ENCODE measurements around the gene UBE2D2. TPM values are rescaled to one million over a fixed set of nuclear protein-coding genes. Genes with fewer than 3 reads are reported as not detected.

UBE2D2 gene
- total and polyA plus RNA-seq, 2 experiments from 2014 or later = 88.8 to 129 TPM

DNA sequence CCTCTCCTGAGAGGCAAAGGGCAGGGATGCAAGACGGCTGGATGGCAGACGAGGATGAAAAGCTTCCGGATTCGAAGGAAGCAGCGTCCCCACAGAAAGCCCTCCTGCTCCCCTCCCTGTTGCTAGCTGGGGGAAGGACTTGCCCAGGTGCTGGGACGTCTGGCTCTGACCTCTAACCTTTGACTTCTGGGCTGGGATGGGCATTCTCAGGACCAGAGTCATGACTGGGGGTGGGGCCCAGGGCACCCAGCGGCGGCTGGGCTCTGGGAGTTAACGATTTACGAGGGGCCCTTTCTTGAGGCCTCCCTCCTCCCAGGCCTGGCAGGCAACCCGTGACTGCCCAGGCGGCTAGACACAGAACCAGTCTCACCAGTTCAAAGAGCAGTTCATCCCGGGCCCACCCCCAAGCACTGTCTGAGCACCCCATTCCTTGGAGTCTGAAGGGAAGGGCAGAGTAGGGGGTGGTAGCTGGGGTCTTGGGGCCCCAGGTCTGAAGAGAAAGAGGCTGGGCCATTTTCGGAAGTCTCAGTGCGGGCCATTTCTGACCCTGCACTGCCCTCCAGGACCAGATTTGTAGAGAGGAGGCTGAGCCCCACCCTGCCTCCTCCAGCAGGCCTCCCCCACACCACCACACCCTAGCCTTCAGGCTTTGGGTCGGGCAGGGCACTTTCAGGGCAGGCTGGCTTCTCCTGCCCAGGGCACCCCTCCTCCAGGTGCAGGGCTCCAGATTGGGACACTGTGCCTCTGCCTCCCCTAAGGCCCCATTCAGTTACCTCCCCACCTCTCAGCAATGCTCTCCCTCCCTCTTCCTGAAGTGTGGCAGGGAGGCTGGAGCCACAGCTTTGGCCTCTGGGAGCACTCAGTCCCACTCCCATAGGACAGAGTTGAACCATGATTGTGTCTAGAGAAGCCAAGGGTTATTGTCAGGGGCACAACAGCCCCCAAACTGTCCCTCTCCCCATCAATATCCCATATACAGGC lies 82.0 kb downstream of the UBE2D2 start:
- no peak overlapping the region for H2AFZ ChIP-seq
- no peak for TF ChIP-seq EZH2phosphoT487 (IDR thresholded peaks at IDR 0.05; ENCODE audit: insufficient read depth, low read depth)
- no peak for TF ChIP-seq EZH2 (IDR thresholded peaks at IDR 0.05; ENCODE audit: insufficient read depth, poor library complexity, severe bottlenecking)
- H3K9me3 ChIP-seq (ENCODE audit: low read depth) = no peaks in the 10 kb centered on the region
- H3K9me2 ChIP-seq (ENCODE audit: insufficient read depth) = no peaks in the 10 kb centered on the region
- H3K27me3 ChIP-seq (replicated peaks; ENCODE audit: insufficient read depth) = no peaks in the 10 kb centered on the region
- H3K4me1 ChIP-seq (ENCODE audit: insufficient read depth) = peaks cover 19% of the 10 kb centered on the region
- H3K36me3 ChIP-seq (ENCODE audit: low read depth) = no peaks in the 10 kb centered on the region
- H3K79me2 ChIP-seq (ENCODE audit: insufficient read depth) = peaks cover 9% of the 10 kb centered on the region
- H3K4me3 ChIP-seq = no peak overlapping the region
- H3K4me2 ChIP-seq (ENCODE audit: unreplicated experiment) = no peak overlapping the region
- H3K9ac ChIP-seq = no peak overlapping the region
- 83 to 84% methylated on average over 14 to 15 of the region's 16 CpGs for WGBS, 2 experiments (ENCODE audit: low coverage in 1 of 2, low lambda C conversion rate in 2 of 2, missing lambda C conversion rate in 2 of 2)
- H3K27ac ChIP-seq = no peak overlapping the region
- H4K20me1 ChIP-seq (ENCODE audit: insufficient read depth) = no peaks in the 10 kb centered on the region
- no peaks in the 10 kb centered on the region for H3F3A ChIP-seq (ENCODE audit: insufficient read depth)
- in situ Hi-C loops (cut with MboI) = no loop called here
- no peak for DNase-seq

DNA sequence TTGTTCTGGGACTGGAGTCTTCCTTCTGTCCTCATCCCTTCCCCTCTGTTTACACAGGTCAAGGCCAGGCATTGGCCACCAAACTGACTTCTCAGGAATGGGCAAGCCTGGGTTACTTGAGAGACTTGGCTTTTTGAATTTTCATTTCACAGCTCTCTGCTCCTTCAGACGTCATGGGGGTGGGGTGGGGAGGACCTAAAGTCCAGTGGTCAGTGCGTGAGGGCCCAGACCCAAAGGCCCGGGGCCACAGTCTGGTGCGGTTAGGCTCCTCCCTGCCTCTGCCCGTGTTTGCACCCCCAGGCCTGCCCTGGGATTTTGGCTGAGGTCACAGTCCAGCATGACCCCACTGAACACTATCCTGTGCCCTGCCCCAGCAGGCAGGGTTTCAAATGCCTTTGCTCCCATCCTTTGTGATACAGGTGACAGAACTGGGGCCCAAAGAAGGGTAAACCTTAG lies 82.9 kb downstream of the UBE2D2 start:
- no peak for DNase-seq
- H3F3A ChIP-seq (ENCODE audit: insufficient read depth) = no peaks in the 10 kb centered on the region
- no peak overlapping the region for H3K27ac ChIP-seq
- no peak overlapping the region for H3K9ac ChIP-seq
- H3K9me3 ChIP-seq (ENCODE audit: low read depth) = no peaks in the 10 kb centered on the region
- H4K20me1 ChIP-seq (ENCODE audit: insufficient read depth) = no peaks in the 10 kb centered on the region
- TF ChIP-seq EZH2 (IDR thresholded peaks at IDR 0.05; ENCODE audit: insufficient read depth, poor library complexity, severe bottlenecking) (no peak), EZH2phosphoT487 (IDR thresholded peaks at IDR 0.05; ENCODE audit: insufficient read depth, low read depth) (no peak)
- H3K4me3 ChIP-seq = no peak overlapping the region
- 89 to 95% methylated on average over 5 of the region's 5 CpGs for WGBS, 2 experiments (ENCODE audit: low coverage in 1 of 2, low lambda C conversion rate in 2 of 2, missing lambda C conversion rate in 2 of 2)
- no peaks in the 10 kb centered on the region for H3K36me3 ChIP-seq (ENCODE audit: low read depth)
- no peak overlapping the region for H3K4me2 ChIP-seq (ENCODE audit: unreplicated experiment)
- H3K79me2 ChIP-seq (ENCODE audit: insufficient read depth) = peaks cover 13% of the 10 kb centered on the region
- H3K27me3 ChIP-seq (replicated peaks; ENCODE audit: insufficient read depth) = no peaks in the 10 kb centered on the region
- in situ Hi-C loops (cut with MboI) = no loop called here
- no peak overlapping the region for H2AFZ ChIP-seq
- peaks cover 11% of the 10 kb centered on the region; the same call in 1 of the 2 replicates for H3K4me1 ChIP-seq (ENCODE audit: insufficient read depth)
- no peaks in the 10 kb centered on the region for H3K9me2 ChIP-seq (ENCODE audit: insufficient read depth)

DNA sequence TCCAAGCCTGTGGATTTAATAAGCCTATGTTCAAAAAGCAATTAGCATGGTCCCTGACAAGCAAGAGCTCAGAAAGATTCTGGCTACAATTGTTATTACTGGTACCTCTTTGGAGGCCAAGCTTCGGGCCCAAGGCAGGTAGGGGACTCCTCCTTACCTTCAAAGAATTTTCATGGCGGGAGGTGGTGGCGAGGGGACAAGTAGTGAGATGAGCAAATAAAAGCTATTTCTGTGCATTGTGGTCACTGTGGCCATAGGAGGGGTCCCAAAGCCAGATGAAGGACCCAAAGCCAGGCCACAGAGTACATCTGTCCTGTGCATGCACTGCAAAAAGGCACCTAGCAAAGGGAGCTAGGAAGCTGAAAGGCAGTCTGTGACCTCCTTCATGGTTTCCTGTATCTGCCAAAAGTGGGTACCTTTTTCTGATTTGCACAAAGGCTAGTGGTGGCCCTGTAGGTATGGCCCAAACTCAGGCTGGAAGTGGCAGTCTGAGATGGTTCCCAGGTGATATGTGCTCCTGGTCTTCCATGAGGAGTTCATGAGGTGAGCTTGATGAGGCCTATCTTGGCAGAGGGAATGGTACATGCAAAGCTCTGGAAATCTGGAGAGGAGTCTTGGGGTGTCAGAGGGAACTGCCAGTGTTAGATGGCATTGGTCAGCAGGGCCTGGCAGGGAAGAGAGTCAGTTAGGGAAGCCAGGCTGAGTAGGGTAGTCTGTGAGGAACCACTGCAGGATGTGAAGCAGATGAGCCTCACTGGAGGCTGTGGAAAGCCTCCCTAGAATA lies 83.7 kb downstream of the UBE2D2 start:
- in situ Hi-C loops (cut with MboI) = no loop called here
- Histone ChIP-seq H3K9ac (no peak overlapping the region), H3F3A (ENCODE audit: insufficient read depth) (no peaks in the 10 kb centered on the region), H3K36me3 (ENCODE audit: low read depth) (no peaks in the 10 kb centered on the region), H3K9me3 (ENCODE audit: low read depth) (no peaks in the 10 kb centered on the region), H2AFZ (no peak overlapping the region), H3K27me3 (replicated peaks; ENCODE audit: insufficient read depth) (no peaks in the 10 kb centered on the region), H3K4me3 (no peak overlapping the region), H3K79me2 (ENCODE audit: insufficient read depth) (peaks cover 21% of the 10 kb centered on the region), H3K4me2 (ENCODE audit: unreplicated experiment) (no peak overlapping the region), H4K20me1 (ENCODE audit: insufficient read depth) (no peaks in the 10 kb centered on the region), H3K4me1 (ENCODE audit: insufficient read depth) (0 out of 2 replicates have a peak, but pooled peaks cover 7% of the 10 kb centered on the region), H3K27ac (no peak overlapping the region), H3K9me2 (ENCODE audit: insufficient read depth) (no peaks in the 10 kb centered on the region)
- DNase-seq = no peak
- no peak for TF ChIP-seq EZH2phosphoT487 (IDR thresholded peaks at IDR 0.05; ENCODE audit: insufficient read depth, low read depth)
- no peak for TF ChIP-seq EZH2 (IDR thresholded peaks at IDR 0.05; ENCODE audit: insufficient read depth, poor library complexity, severe bottlenecking)
- 94 to 97% methylated on average over 3 of the region's 3 CpGs for WGBS, 2 experiments (ENCODE audit: low coverage in 1 of 2, low lambda C conversion rate in 2 of 2, missing lambda C conversion rate in 2 of 2)

DNA sequence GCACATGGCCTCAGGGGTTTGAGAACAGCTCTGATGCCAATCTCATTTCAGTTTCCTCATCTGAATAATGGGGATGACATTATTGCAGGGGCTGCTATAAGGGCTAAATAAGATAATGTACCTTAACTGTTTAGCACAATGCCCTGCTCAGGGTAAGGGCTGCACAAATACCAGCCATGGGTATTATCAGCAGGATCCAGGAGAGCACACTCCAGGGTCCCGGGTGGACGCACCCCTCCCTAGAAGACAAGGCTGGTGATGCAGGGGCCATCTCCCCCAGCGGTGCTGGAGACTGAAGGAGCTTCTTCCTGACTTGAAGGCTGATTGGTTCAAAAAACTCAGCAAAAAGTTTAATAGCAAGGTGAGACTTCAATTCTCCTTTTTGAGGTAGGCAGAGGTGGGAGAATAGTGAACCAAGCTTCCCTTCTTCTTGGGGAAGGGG lies 84.3 kb downstream of the UBE2D2 start:
- peaks cover 27% of the 10 kb centered on the region for H3K79me2 ChIP-seq (ENCODE audit: insufficient read depth)
- peaks cover under 1% of the 10 kb centered on the region; the same call in 1 of the 2 replicates for H3F3A ChIP-seq (ENCODE audit: insufficient read depth)
- no peak overlapping the region for H3K4me2 ChIP-seq (ENCODE audit: unreplicated experiment)
- H3K9ac ChIP-seq = no peak overlapping the region
- no peak overlapping the region for H3K27ac ChIP-seq
- H3K27me3 ChIP-seq (replicated peaks; ENCODE audit: insufficient read depth) = no peaks in the 10 kb centered on the region
- no peak overlapping the region for H3K4me3 ChIP-seq
- 81 to 91% methylated on average over 3 of the region's 3 CpGs for WGBS, 2 experiments (ENCODE audit: low coverage in 1 of 2, low lambda C conversion rate in 2 of 2, missing lambda C conversion rate in 2 of 2)
- DNase-seq = no peak
- no peaks in the 10 kb centered on the region for H4K20me1 ChIP-seq (ENCODE audit: insufficient read depth)
- no peaks in the 10 kb centered on the region for H3K36me3 ChIP-seq (ENCODE audit: low read depth)
- H3K9me3 ChIP-seq (ENCODE audit: low read depth) = no peaks in the 10 kb centered on the region
- H2AFZ ChIP-seq = no peak overlapping the region
- H3K9me2 ChIP-seq (ENCODE audit: insufficient read depth) = no peaks in the 10 kb centered on the region
- TF ChIP-seq EZH2 (IDR thresholded peaks at IDR 0.05; ENCODE audit: insufficient read depth, poor library complexity, severe bottlenecking) (no peak), EZH2phosphoT487 (IDR thresholded peaks at IDR 0.05; ENCODE audit: insufficient read depth, low read depth) (no peak)
- H3K4me1 ChIP-seq (ENCODE audit: insufficient read depth) = 0 out of 2 replicates have a peak, but pooled peaks cover 7% of the 10 kb centered on the region
- in situ Hi-C loops (cut with MboI) = no loop called here

All from GM23248 (cell line).